ENCODE measurements around the gene DSCAM. TPM values are rescaled to one million over a fixed set of nuclear protein-coding genes. Genes with fewer than 3 reads are reported as not detected.

Gene DSCAM
- total RNA-seq = not detected

GRCh38 chr21:40846587-40847411 is at the start of gene DSCAM:
DSCAM (minus strand) TSS chr21:40847158; CDS start chr21:40846661, 497 bp downstream.

Small RNA genes within 50 kb of the gene (small RNA-seq; reads per million reads assigned to genes)
- gene MIR4760 (0 reads per million in 2 donors), gene RF00432 (0 reads per million in 2 donors)
